Mammary epithelial cell (primary cell): ENCODE results near the gene PRPF19.

ENCODE experiments used
- CTCF ChIP-seq, 2 donors: IDR thresholded peaks in 1 of 2; conservative IDR thresholded peaks in 1 of 2; 2 replicates each; pipeline ENCODE4 v1.5.1; 2011 to 2012; ENCODE audit warnings: inconsistent platforms in 2 of 2, low read length in 2 of 2, mild to moderate bottlenecking in 2 of 2, control low read depth in 1 of 2, low read depth in 1 of 2; ENCODE audit not compliant: insufficient read depth in 1 of 2; ENCODE audit errors: extremely low read depth in 1 of 2
- EZH2 ChIP-seq: IDR thresholded peaks from 2 replicates; pipeline ENCODE4 v1.6.1; 2012; ENCODE audit warnings: low read length, inconsistent platforms, borderline replicate concordance

- TF ChIP-seq CTCF (conservative IDR thresholded peaks at IDR 0.05 in 1 of 2, IDR thresholded peaks at IDR 0.05 in 1 of 2; ENCODE audit: extremely low read depth in 1 of 2, insufficient read depth in 1 of 2, low read depth in 1 of 2, low read length in 2 of 2) (no peak), EZH2 (no peak)
Measured at GRCh38 chr11:60950933-60951605, 44.7 kb upstream of the PRPF19 start.
